Neural cell (in vitro differentiated cells): ENCODE results near the gene APH1A. TPM values are rescaled to one million over a fixed set of nuclear protein-coding genes. Genes with fewer than 3 reads are reported as not detected.
"Not testable (repeated sequence)": the region's sequence is repeated elsewhere in the genome, so short reads cannot be mapped to it uniquely, and the experiment has no call there.

Source experiments
- H2AFZ ChIP-seq: fragments of 200-600, 300-800 bp; sonication (generic), shearing (Covaris generic); 2 replicates; pipeline ENCODE4 v1.6.0; 2014; ENCODE audit warnings: low read depth, mild to moderate bottlenecking, antibody characterized with exemption, low read length, moderate library complexity
- H3F3A ChIP-seq: fragments of 200-600 bp; shearing (Covaris generic); 2 replicates; pipeline ENCODE4 v1.6.1; 2016; ENCODE audit warnings: mild to moderate bottlenecking, moderate library complexity, mixed read lengths, antibody characterized with exemption, low read length; ENCODE audit not compliant: insufficient read depth, poor library complexity, severe bottlenecking
- H3K27ac ChIP-seq: fragments of 200-600, 300-800 bp; sonication (generic), shearing (Covaris generic); 2 replicates; pipeline ENCODE4 v1.5.1; 2014; ENCODE audit warnings: mild to moderate bottlenecking, low read length, moderate library complexity
- H3K27me3 ChIP-seq: fragments of 300-800, 200-600 bp; sonication (generic), shearing (Covaris generic); 2 replicates; pipeline ENCODE4 v1.6.0; 2014; ENCODE audit warnings: mild to moderate bottlenecking, low read depth, low read length, moderate library complexity; ENCODE audit not compliant: insufficient read depth
- H3K36me3 ChIP-seq: fragments of 300-800, 200-600 bp; sonication (generic), shearing (Covaris generic); 2 replicates; pipeline ENCODE4 v1.5.1; 2014; ENCODE audit warnings: mild to moderate bottlenecking, antibody characterized with exemption, low read length, moderate library complexity; ENCODE audit not compliant: insufficient read depth
- H3K4me2 ChIP-seq: fragments of 300-800, 200-600 bp; sonication (generic), shearing (Covaris generic); 2 replicates; pipeline ENCODE4 v1.6.0; 2014; ENCODE audit warnings: mild to moderate bottlenecking, low read length
- H3K4me3 ChIP-seq: fragments of 300-800, 200-600 bp; sonication (generic), shearing (Covaris generic); 2 replicates; pipeline ENCODE4 v1.5.1; 2014; ENCODE audit warnings: mild to moderate bottlenecking, low read length, moderate library complexity
- H3K79me2 ChIP-seq: fragments of 200-600 bp; shearing (Covaris generic); replicated peaks from 2 replicates; pipeline ENCODE4 v1.6.0; 2014; ENCODE audit warnings: mild to moderate bottlenecking, low read length, moderate library complexity; ENCODE audit not compliant: insufficient read depth
- H3K9ac ChIP-seq: fragments of 300-800, 200-600 bp; sonication (generic), shearing (Covaris generic); 2 replicates; pipeline ENCODE4 v1.6.1; 2016; ENCODE audit warnings: mild to moderate bottlenecking, low read length, mixed read lengths
- H3K9me2 ChIP-seq: fragments of 200-600 bp; shearing (Covaris generic); 2 replicates; pipeline ENCODE4 v1.6.1; 2016; ENCODE audit warnings: mild to moderate bottlenecking, low read length, mixed read lengths; ENCODE audit not compliant: insufficient read depth
- H3K9me3 ChIP-seq: fragments of 200-600, 300-800 bp; sonication (generic), shearing (Covaris generic); 2 replicates; pipeline ENCODE4 v1.6.1; 2016; ENCODE audit warnings: mild to moderate bottlenecking, mixed run types, low read length, moderate library complexity, mixed read lengths
- H4K20me1 ChIP-seq: fragments of 200-600 bp; shearing (Covaris generic); 2 replicates; pipeline ENCODE4 v1.6.1; 2016; ENCODE audit warnings: mild to moderate bottlenecking, mixed run types; ENCODE audit not compliant: insufficient read depth
- EP300 ChIP-seq: fragments of 450-650 bp; conservative IDR thresholded peaks from 2 replicates; pipeline ENCODE4 v1.6.1; 2014; ENCODE audit warnings: antibody characterized with exemption, mild to moderate bottlenecking, moderate library complexity; ENCODE audit not compliant: poor library complexity, severe bottlenecking
- EZH2 ChIP-seq: fragments of 200-600, 300-800 bp; shearing (Covaris generic), sonication (generic); IDR thresholded peaks from 2 replicates; pipeline ENCODE4 v1.6.1; 2014; ENCODE audit warnings: antibody characterized with exemption, low read length, borderline replicate concordance, mild to moderate bottlenecking; ENCODE audit not compliant: insufficient read depth, poor library complexity, severe bottlenecking
- MXI1 ChIP-seq: fragments of 450-650 bp; conservative IDR thresholded peaks from 2 replicates; pipeline ENCODE4 v1.6.1; 2014; ENCODE audit warnings: antibody characterized with exemption, mild to moderate bottlenecking; ENCODE audit not compliant: poor library complexity, severe bottlenecking
- POLR2AphosphoS5 ChIP-seq: IDR thresholded peaks from 2 replicates; pipeline ENCODE4 v1.6.1; 2012
- RAD21 ChIP-seq: fragments of 450-650 bp; conservative IDR thresholded peaks from 2 replicates; pipeline ENCODE4 v1.6.1; 2014; ENCODE audit warnings: antibody characterized with exemption, mild to moderate bottlenecking, moderate library complexity
- SMC3 ChIP-seq: fragments of 450-650 bp; conservative IDR thresholded peaks from 2 replicates; pipeline ENCODE4 v1.6.1; 2014; ENCODE audit warnings: antibody characterized with exemption, mild to moderate bottlenecking, moderate library complexity; ENCODE audit not compliant: poor library complexity
- TAF1 ChIP-seq: IDR thresholded peaks from 2 replicates; pipeline ENCODE4 v1.6.1; 2012; ENCODE audit warnings: low read depth
- polyA plus RNA-seq: library from polyadenylated mRNA; depleted of rRNA; stranded (reverse); fragments of >200 nt; gene quantifications from 2 replicates; pipeline ENCODE4 v1.2.3, GENCODE V29; 2014
- TF ChIP-seq, protein P1 (sequence below): IDR thresholded peaks from 2 replicates; pipeline ENCODE4 v1.6.1; 2012; ENCODE audit warnings: borderline replicate concordance
- TF ChIP-seq, protein P2 (sequence below): fragments of 450-650 bp; IDR thresholded peaks from 2 replicates; pipeline ENCODE4 v1.5.1; 2014; ENCODE audit warnings: antibody characterized with exemption, mild to moderate bottlenecking, moderate library complexity; ENCODE audit not compliant: poor library complexity, severe bottlenecking

Gene APH1A
- polyA plus RNA-seq, 1 donor from 2014 or later, result 167 TPM

DNA sequence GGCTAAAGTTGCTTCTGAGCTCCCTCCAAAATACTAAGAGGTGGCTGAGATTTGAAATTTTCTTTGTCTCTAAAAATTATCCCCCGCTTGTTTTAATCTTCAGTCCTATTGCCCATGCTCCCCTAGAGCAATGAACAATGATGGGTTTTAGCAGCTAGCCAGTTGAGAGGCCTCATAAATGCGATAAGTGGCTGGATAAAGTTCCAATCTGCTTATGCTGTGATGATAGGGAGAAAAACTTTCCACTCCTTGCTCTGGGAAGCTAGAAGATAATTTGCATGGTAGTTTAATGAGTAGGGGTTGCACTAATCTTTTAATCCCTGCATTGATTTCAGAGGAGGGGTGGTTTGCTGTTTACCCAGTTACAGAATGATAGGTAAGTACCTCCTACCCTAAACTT, 42.9 kb upstream of the APH1A start:
- Histone ChIP-seq H3K4me2 (no peak overlapping the region), H4K20me1 (no peaks in the 10 kb centered on the region), H3F3A (no peaks in the 10 kb centered on the region), H3K4me3 (no peak overlapping the region), H3K27me3 (no peaks in the 10 kb centered on the region), H3K27ac (no peak overlapping the region), H3K9me3 (no peaks in the 10 kb centered on the region), H3K79me2 (no peaks in the 10 kb centered on the region), H3K9me2 (no peaks in the 10 kb centered on the region), H2AFZ (no peak overlapping the region), H3K36me3 (no peaks in the 10 kb centered on the region), H3K9ac (no peak overlapping the region)
- TF ChIP-seq POLR2AphosphoS5 (no peak), SMC3 (no peak), MXI1 (no peak), TAF1 (no peak), RAD21 (no peak), EP300 (no peak), EZH2 (no peak)
- TF ChIP-seq, protein P1, sequence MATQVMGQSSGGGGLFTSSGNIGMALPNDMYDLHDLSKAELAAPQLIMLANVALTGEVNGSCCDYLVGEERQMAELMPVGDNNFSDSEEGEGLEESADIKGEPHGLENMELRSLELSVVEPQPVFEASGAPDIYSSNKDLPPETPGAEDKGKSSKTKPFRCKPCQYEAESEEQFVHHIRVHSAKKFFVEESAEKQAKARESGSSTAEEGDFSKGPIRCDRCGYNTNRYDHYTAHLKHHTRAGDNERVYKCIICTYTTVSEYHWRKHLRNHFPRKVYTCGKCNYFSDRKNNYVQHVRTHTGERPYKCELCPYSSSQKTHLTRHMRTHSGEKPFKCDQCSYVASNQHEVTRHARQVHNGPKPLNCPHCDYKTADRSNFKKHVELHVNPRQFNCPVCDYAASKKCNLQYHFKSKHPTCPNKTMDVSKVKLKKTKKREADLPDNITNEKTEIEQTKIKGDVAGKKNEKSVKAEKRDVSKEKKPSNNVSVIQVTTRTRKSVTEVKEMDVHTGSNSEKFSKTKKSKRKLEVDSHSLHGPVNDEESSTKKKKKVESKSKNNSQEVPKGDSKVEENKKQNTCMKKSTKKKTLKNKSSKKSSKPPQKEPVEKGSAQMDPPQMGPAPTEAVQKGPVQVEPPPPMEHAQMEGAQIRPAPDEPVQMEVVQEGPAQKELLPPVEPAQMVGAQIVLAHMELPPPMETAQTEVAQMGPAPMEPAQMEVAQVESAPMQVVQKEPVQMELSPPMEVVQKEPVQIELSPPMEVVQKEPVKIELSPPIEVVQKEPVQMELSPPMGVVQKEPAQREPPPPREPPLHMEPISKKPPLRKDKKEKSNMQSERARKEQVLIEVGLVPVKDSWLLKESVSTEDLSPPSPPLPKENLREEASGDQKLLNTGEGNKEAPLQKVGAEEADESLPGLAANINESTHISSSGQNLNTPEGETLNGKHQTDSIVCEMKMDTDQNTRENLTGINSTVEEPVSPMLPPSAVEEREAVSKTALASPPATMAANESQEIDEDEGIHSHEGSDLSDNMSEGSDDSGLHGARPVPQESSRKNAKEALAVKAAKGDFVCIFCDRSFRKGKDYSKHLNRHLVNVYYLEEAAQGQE, result no peak
- TF ChIP-seq, protein P2, sequence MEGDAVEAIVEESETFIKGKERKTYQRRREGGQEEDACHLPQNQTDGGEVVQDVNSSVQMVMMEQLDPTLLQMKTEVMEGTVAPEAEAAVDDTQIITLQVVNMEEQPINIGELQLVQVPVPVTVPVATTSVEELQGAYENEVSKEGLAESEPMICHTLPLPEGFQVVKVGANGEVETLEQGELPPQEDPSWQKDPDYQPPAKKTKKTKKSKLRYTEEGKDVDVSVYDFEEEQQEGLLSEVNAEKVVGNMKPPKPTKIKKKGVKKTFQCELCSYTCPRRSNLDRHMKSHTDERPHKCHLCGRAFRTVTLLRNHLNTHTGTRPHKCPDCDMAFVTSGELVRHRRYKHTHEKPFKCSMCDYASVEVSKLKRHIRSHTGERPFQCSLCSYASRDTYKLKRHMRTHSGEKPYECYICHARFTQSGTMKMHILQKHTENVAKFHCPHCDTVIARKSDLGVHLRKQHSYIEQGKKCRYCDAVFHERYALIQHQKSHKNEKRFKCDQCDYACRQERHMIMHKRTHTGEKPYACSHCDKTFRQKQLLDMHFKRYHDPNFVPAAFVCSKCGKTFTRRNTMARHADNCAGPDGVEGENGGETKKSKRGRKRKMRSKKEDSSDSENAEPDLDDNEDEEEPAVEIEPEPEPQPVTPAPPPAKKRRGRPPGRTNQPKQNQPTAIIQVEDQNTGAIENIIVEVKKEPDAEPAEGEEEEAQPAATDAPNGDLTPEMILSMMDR, result no peak

DNA sequence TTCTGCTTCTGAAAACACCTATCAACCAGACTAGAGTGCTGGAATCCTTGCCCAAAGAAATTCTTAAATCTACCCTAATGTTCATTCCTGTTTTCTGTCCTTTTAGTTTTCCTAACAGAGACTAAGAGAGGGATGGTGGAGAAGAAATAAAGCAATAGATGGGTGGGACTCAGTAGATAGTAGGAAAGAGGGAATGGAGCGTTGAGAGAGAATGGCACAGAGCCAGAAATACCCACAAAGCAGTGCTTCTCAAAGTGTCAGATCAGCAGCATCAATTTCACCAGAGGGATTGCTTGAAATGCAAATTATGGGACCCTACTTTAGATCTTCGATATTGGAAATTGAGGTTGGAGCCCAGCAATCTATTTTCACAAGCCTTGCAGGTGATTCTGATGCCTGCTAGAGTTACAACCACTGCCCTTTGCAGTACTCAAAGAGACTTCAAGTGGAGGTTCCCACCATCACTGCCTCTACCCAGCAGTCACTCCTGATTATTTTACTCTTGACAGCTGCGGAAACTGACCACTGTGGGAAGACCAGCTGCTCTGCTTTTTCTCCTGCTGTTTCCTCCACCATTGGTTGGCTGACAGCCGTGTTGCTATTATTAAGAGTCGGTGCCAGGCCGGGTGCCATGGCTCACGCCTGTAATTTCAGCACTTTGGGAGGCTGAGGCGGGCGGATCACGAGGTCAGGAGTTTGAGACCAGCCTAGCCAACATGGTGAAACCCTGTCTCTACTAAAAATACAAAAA, 41.1 kb upstream of the APH1A start:
- Histone ChIP-seq H3K27me3 (no peaks in the 10 kb centered on the region), H3K4me2 (no peak overlapping the region), H4K20me1 (no peaks in the 10 kb centered on the region), H3K27ac (no peak overlapping the region), H3K9ac (no peak overlapping the region), H3K9me2 (no peaks in the 10 kb centered on the region), H3F3A (no peaks in the 10 kb centered on the region), H2AFZ (no peak overlapping the region), H3K36me3 (no peaks in the 10 kb centered on the region), H3K9me3 (no peaks in the 10 kb centered on the region), H3K79me2 (no peaks in the 10 kb centered on the region), H3K4me3 (no peak overlapping the region)
- TF ChIP-seq EP300 (no peak), TAF1 (no peak), MXI1 (no peak), EZH2 (no peak), RAD21 (no peak), POLR2AphosphoS5 (no peak), SMC3 (no peak)
- TF ChIP-seq, protein P1, result no peak
- TF ChIP-seq, protein P2, result no peak

DNA sequence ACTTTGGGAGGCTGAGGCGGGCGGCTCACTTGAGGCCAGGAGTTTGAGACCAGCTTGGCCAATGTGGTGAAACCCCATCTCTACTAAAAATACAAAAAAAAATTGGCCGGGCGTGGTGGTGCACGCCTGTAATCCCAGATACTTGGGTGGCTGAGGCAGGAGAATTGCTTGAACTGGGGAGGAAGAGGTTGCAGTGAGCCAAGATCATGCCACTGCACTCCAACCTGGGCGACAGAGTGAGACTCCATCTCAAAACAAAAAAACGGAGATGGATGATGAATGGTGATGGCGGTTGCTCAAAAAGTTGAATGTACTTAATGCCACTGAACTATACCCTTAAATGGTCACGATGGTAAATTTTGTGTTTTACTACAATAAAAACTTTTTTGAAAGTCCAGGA, 39.8 kb upstream of the APH1A start:
- H3K9me3 ChIP-seq, H4K20me1 ChIP-seq, H3F3A ChIP-seq, H3K27me3 ChIP-seq, H3K9ac ChIP-seq, H3K4me2 ChIP-seq, H3K9me2 ChIP-seq, H2AFZ ChIP-seq, H3K4me3 ChIP-seq, H3K27ac ChIP-seq, H3K79me2 ChIP-seq, H3K36me3 ChIP-seq: not testable (repeated sequence)
